HCT116 (cell line): ENCODE measurements around the gene RNASET2. TPM values are rescaled to one million over a fixed set of nuclear protein-coding genes. Genes with fewer than 3 reads are reported as not detected.

ENCODE experiments used
- ATAC-seq: fragments of 200-7000 bp; cut with Tn5 transposase; 2 replicates; pipeline ENCODE4 v1.9.1; 2020; ENCODE audit warnings: mild to moderate bottlenecking, moderate library complexity
- BruUV-seq: library from RNA; stranded (reverse); fragments of 400-500 nt; replicated peaks from 2 replicates; lab custom pipeline; 2021; lab: Mats Ljungman, UMichigan
- CTCF ChIA-PET: fragments of 300-600 bp; sonication (Branson Sonifier 250); formaldehyde crosslinking; loops from one replicate; lab custom pipeline; 2021; ENCODE audit warnings: antibody characterized with exemption; lab: Charles Lee
- POLR2A ChIA-PET: fragments of 300-600, 350-600 bp; sonication (Branson Sonifier 250); formaldehyde crosslinking; loops from one replicate; lab custom pipeline; 2021; ENCODE audit warnings: antibody characterized with exemption; lab: Charles Lee
- RAD21 ChIA-PET, 2 experiments: fragments of 300-600 bp; sonication (Branson Sonifier 250); formaldehyde crosslinking; loops; one replicate each; lab custom pipeline; 2023; ENCODE audit warnings: low total read pairs in 2 of 2; ENCODE audit not compliant: uncharacterized antibody in 2 of 2, unreplicated experiment in 2 of 2, low non-redundant PET in 1 of 2; lab: Charles Lee
- DNase-seq: peaks from one replicate; pipeline ENCODE4 v3.0.0-alpha.2; 2010; ENCODE audit warnings: low read depth, low spot score
- H2AFZ ChIP-seq: fragments of 200-600 bp; shearing (Covaris generic), sonication (generic); 2 replicates; pipeline ENCODE4 v1.6.1; 2017; ENCODE audit warnings: low read depth, mixed run types, mixed read lengths, antibody characterized with exemption, low read length; ENCODE audit not compliant: poor library complexity, severe bottlenecking
- H3K27ac ChIP-seq: 2 replicates; pipeline ENCODE4 v1.5.1; 2012; ENCODE audit warnings: low read depth, low read length
- H3K27me3 ChIP-seq: fragments of 200-600 bp; sonication (generic); 2 replicates; pipeline ENCODE4 v1.6.1; 2016; ENCODE audit warnings: mixed run types, low read length, mixed read lengths; ENCODE audit not compliant: insufficient read depth
- H3K36me3 ChIP-seq, 2 experiments: fragments of 200-500 bp in 1 of 2; fragments of 200-600 bp in 1 of 2; sonication (Bioruptor generic) in 1 of 2; sonication (generic) in 1 of 2; 2 replicates each; pipeline versions ENCODE4 v1.5.1 to v1.6.1; 2014 to 2016; ENCODE audit warnings: low read length in 2 of 2, inconsistent platforms in 1 of 2, mixed read lengths in 1 of 2, mixed run types in 1 of 2; ENCODE audit not compliant: insufficient read depth in 2 of 2, control insufficient read depth in 1 of 2
- H3K4me1 ChIP-seq, 2 experiments: fragments of 200-600 bp in 1 of 2; sonication (generic) in 1 of 2; 2 replicates each; pipeline versions ENCODE4 v1.5.1 to v1.6.1; 2012 to 2017; ENCODE audit warnings: low read length in 2 of 2, inconsistent platforms in 1 of 2, mild to moderate bottlenecking in 1 of 2, mixed read lengths in 1 of 2, mixed run types in 1 of 2, moderate library complexity in 1 of 2; ENCODE audit not compliant: insufficient read depth in 2 of 2, control insufficient read depth in 1 of 2
- H3K4me2 ChIP-seq: fragments of 200-600 bp; sonication (generic); 2 replicates; pipeline ENCODE4 v1.6.1; 2017; ENCODE audit warnings: mixed run types, low read length, mixed read lengths
- H3K4me3 ChIP-seq, 2 experiments: fragments of 200-600 bp in 1 of 2; sonication (generic) in 1 of 2; replicated peaks in 1 of 2; 2 replicates each; pipeline ENCODE4 v1.5.1; 2011 to 2016; ENCODE audit warnings: low read length in 2 of 2, control low read depth in 1 of 2, low read depth in 1 of 2, mild to moderate bottlenecking in 1 of 2, mixed read lengths in 1 of 2, mixed run types in 1 of 2
- H3K79me2 ChIP-seq: fragments of 200-600 bp; sonication (generic); 2 replicates; pipeline ENCODE4 v1.6.1; 2017; ENCODE audit warnings: mild to moderate bottlenecking, mixed run types, low read length, moderate library complexity, mixed read lengths; ENCODE audit not compliant: insufficient read depth
- H3K9ac ChIP-seq: fragments of 200-600 bp; sonication (generic); 2 replicates; pipeline ENCODE4 v1.6.1; 2016; ENCODE audit warnings: low read length, mixed read lengths
- H3K9me2 ChIP-seq: fragments of 200-600 bp; sonication (generic), shearing (Covaris generic); 2 replicates; pipeline ENCODE4 v1.6.1; 2017; ENCODE audit warnings: mixed run types, mild to moderate bottlenecking, moderate library complexity; ENCODE audit not compliant: insufficient read depth
- H3K9me3 ChIP-seq, 2 experiments: fragments of 200-500 bp in 1 of 2; fragments of 200-600 bp in 1 of 2; sonication (Bioruptor generic) in 1 of 2; sonication (generic) in 1 of 2; 2 replicates each; pipeline ENCODE4 v1.6.1; 2014 to 2017; ENCODE audit warnings: low read length in 2 of 2, mixed read lengths in 2 of 2, inconsistent platforms in 1 of 2, low read depth in 1 of 2, mild to moderate bottlenecking in 1 of 2, mixed run types in 1 of 2, moderate library complexity in 1 of 2; ENCODE audit not compliant: control insufficient read depth in 1 of 2, insufficient read depth in 1 of 2
- H4K20me1 ChIP-seq: fragments of 200-600 bp; sonication (generic), shearing (Covaris generic); 2 replicates; pipeline ENCODE4 v1.6.1; 2017; ENCODE audit warnings: mixed run types, mild to moderate bottlenecking, moderate library complexity; ENCODE audit not compliant: insufficient read depth
- CEBPB ChIP-seq: IDR thresholded peaks from 2 replicates; pipeline ENCODE4 v1.6.1; 2012; ENCODE audit warnings: low read depth
- EGR1 ChIP-seq: IDR thresholded peaks from 2 replicates; pipeline ENCODE4 v1.6.1; 2012; ENCODE audit warnings: low read depth
- EZH2phosphoT487 ChIP-seq: fragments of 200-600 bp; IDR thresholded peaks from 2 replicates; pipeline ENCODE4 v1.6.1; 2018; ENCODE audit warnings: antibody characterized with exemption, borderline replicate concordance
- JUND ChIP-seq: IDR thresholded peaks from 2 replicates; pipeline ENCODE4 v1.6.1; 2012
- ZFX ChIP-seq: fragments of 450-650 bp; IDR thresholded peaks from 2 replicates; pipeline ENCODE4 v1.6.1; 2017
- ZNF274 ChIP-seq: fragments of 200-500 bp; sonication (Bioruptor generic); IDR thresholded peaks from 2 replicates; pipeline ENCODE4 v1.6.1; 2014; ENCODE audit warnings: mild to moderate bottlenecking, low read depth, low read length, inconsistent platforms
- intact Hi-C: fragments of 100-400 bp; cut with micrococcal nuclease; formaldehyde crosslinking; loops from 2 replicates; pipeline ENCODE4 v1.10.0; 2022
- total RNA-seq: library from RNA; stranded (reverse); gene quantifications from one replicate; pipeline ENCODE4 v1.2.1, GENCODE V29; 2021; ENCODE audit not compliant: unreplicated experiment
- TF ChIP-seq, protein P1 (sequence below): IDR thresholded peaks from 2 replicates; pipeline ENCODE4 v1.6.1; 2011; ENCODE audit warnings: mild to moderate bottlenecking, low read length, moderate library complexity; ENCODE audit not compliant: insufficient replicate concordance; ENCODE audit errors: extremely low read depth

Gene RNASET2
- total RNA-seq, 1 experiment from 2014 or later = 32.8 TPM

DNA sequence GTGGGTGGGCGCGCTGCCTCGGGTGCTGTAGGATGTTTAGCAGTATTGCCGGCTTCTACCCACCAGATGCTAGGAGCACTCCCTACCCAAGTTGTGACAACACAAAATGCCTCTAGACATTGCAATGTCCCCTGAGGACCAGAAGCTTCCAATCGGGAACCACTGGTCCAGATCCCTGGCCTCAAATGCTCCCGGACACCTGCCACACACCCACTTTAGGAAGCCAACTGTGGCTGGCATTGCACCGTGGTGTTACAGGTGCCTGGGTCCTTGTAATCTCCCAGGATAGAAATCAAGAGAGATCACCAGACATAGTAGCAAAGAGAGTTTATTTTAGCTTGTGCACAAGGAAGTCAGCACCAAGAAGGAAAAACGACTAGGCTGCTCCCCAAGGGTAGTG is 14.9 kb upstream of the RNASET2 start:
- H3K4me3 ChIP-seq = no peak overlapping the region
- BruUV-seq = no TSS peak
- no peaks in the 10 kb centered on the region for H3K9me2 ChIP-seq
- no peak overlapping the region for H3K4me2 ChIP-seq
- H3K4me1 ChIP-seq = no peaks in the 10 kb centered on the region
- H2AFZ ChIP-seq = no peak overlapping the region
- intact Hi-C loops = no loop called here
- H3K27me3 ChIP-seq = no peaks in the 10 kb centered on the region
- H3K36me3 ChIP-seq = no peaks in the 10 kb centered on the region
- H3K9ac ChIP-seq = no peak overlapping the region
- ChIA-PET RAD21 (no interaction called here), CTCF (no interaction called here), POLR2A (no interaction called here)
- no peaks in the 10 kb centered on the region for H4K20me1 ChIP-seq
- no peaks in the 10 kb centered on the region for H3K79me2 ChIP-seq
- H3K9me3 ChIP-seq = no peaks in the 10 kb centered on the region
- H3K27ac ChIP-seq = no peak overlapping the region
- no peak for ATAC-seq
- no peak for TF ChIP-seq EGR1
- TF ChIP-seq ZNF274 = no peak
- TF ChIP-seq CEBPB = no peak
- TF ChIP-seq, protein P1, sequence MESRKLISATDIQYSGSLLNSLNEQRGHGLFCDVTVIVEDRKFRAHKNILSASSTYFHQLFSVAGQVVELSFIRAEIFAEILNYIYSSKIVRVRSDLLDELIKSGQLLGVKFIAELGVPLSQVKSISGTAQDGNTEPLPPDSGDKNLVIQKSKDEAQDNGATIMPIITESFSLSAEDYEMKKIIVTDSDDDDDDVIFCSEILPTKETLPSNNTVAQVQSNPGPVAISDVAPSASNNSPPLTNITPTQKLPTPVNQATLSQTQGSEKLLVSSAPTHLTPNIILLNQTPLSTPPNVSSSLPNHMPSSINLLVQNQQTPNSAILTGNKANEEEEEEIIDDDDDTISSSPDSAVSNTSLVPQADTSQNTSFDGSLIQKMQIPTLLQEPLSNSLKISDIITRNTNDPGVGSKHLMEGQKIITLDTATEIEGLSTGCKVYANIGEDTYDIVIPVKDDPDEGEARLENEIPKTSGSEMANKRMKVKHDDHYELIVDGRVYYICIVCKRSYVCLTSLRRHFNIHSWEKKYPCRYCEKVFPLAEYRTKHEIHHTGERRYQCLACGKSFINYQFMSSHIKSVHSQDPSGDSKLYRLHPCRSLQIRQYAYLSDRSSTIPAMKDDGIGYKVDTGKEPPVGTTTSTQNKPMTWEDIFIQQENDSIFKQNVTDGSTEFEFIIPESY = no peak
- TF ChIP-seq EZH2phosphoT487 = no peak
- DNase-seq = no peak

DNA sequence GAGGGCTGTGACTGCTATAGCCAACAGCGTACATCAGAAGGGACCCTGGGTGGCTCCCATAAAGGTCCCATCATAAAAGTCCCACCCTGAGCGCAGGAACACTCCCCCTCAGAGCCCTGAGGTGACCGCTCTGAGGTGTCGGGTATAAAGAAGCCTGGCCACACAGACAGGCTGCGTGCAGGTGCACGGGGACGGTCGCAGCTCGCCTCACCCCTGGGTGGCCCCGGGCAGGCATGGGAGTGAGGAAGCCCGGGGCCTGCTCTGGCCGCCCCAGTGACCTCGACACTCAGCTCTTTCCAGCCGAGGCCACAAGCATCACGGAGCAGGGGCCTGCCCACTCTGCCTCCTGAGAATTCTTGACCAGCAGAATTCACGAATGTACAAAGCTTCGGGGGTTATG is 14.4 kb upstream of the RNASET2 start:
- H3K79me2 ChIP-seq = no peaks in the 10 kb centered on the region
- intact Hi-C loops = no loop called here
- H3K4me1 ChIP-seq = no peaks in the 10 kb centered on the region
- H3K4me3 ChIP-seq = no peak overlapping the region
- ChIA-PET CTCF (no interaction called here), POLR2A (no interaction called here)
- H3K27ac ChIP-seq = no peak overlapping the region
- no peaks in the 10 kb centered on the region for H4K20me1 ChIP-seq
- no peak overlapping the region for H2AFZ ChIP-seq
- no peak overlapping the region for H3K9ac ChIP-seq
- BruUV-seq = no TSS peak
- DNase-seq = no peak
- no peaks in the 10 kb centered on the region for H3K9me2 ChIP-seq
- no peaks in the 10 kb centered on the region for H3K9me3 ChIP-seq
- TF ChIP-seq EZH2phosphoT487 (no peak), ZFX (no peak), JUND (no peak)
- TF ChIP-seq, protein P1 = no peak
- TF ChIP-seq, all 23 proteins: peak for 0
- Histone ChIP-seq H3K36me3 (no peaks in the 10 kb centered on the region), H3K27me3 (no peaks in the 10 kb centered on the region), H3K4me2 (no peak overlapping the region)
- RAD21 ChIA-PET = no interaction called here
- ATAC-seq = no peak
